ENCODE measurements around the gene RNU2-1. TPM values are rescaled to one million over a fixed set of nuclear protein-coding genes. Genes with fewer than 3 reads are reported as not detected.
A peak's percentile ranks its signal among the peaks of the same experiment; 100 is the strongest.
"Not testable (repeated sequence)": the region's sequence is repeated elsewhere in the genome, so short reads cannot be mapped to it uniquely, and the experiment has no call there.

The RNU2-1 gene
- total and polyA plus RNA-seq, 7 donors, result not detected

DNA sequence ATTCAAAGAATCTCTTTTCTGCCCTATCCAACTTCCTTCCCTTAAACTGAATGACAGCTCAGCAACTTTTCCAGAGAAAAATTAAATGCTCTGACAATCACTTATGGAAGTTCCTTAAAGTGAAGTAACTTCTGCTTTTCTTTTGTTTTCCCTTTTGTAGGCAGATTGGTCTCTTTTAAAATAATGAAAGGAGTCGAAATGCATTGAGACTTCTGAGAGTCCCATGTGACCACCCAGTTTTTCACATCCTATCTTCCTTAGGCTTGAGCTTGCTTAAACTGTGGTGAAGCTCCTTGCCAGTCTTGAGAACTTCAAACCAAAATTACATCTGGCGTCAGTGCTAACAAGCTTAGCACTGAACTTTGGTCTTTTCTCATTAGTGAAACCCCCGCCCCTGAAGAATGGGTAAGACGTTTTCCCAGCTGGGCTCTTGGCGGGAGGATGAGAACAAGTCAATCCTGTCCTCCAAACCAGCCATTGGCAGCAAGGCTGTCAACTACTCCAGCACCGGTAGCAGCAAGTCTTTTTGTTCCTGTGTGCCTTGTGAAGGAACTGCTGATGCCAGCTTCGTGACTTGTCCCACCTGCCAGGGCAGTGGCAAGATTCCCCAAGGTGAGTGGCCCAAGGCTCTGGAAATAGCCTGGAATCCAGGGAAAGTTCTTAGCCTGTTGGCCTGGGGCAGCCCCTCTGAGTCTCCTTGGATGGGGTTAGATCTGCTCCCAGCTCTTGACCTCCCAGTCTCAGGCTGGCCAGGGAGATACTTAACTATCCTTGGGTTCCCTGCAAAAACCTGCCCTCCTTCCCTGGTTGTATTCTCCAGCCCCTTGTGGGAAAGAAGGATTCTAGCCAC, 20.9 kb downstream of the RNU2-1 start:
- Histone ChIP-seq H3K27ac (peak overlapping the region; percentile 80 to 87 (median 84)), H3K36me3 (peaks cover 0 to 53% (median 15%) of the 10 kb centered on the region in 4 donors), H3K9me3 (no peaks in the 10 kb centered on the region), H3K27me3 (no peaks in the 10 kb centered on the region), H3K4me1 (peaks cover 0 to 23% (median 20%) of the 10 kb centered on the region in 4 donors), H3K4me3 (peak overlapping the region in 3 of 4 donors; percentile 67 to 71 (median 69))
- intact Hi-C loops (cut with DNase I), result loop anchor here (5.0 kb wide), 1 partner anchor 191 kb away; the partner anchor contains the start of gene VAT1
- DNase-seq, result no peak
- TF ChIP-seq, protein P1, sequence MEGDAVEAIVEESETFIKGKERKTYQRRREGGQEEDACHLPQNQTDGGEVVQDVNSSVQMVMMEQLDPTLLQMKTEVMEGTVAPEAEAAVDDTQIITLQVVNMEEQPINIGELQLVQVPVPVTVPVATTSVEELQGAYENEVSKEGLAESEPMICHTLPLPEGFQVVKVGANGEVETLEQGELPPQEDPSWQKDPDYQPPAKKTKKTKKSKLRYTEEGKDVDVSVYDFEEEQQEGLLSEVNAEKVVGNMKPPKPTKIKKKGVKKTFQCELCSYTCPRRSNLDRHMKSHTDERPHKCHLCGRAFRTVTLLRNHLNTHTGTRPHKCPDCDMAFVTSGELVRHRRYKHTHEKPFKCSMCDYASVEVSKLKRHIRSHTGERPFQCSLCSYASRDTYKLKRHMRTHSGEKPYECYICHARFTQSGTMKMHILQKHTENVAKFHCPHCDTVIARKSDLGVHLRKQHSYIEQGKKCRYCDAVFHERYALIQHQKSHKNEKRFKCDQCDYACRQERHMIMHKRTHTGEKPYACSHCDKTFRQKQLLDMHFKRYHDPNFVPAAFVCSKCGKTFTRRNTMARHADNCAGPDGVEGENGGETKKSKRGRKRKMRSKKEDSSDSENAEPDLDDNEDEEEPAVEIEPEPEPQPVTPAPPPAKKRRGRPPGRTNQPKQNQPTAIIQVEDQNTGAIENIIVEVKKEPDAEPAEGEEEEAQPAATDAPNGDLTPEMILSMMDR (IDR thresholded peaks at IDR 0.05), result no peak
- TF ChIP-seq EP300 (IDR thresholded peaks at IDR 0.05) (no peak), POLR2A (IDR thresholded peaks at IDR 0.05) (no peak), POLR2AphosphoS5 (IDR thresholded peaks at IDR 0.05) (no peak)
- WGBS, 2 donors, result 17 to 33% methylated on average over 7 of the region's 7 CpGs

DNA sequence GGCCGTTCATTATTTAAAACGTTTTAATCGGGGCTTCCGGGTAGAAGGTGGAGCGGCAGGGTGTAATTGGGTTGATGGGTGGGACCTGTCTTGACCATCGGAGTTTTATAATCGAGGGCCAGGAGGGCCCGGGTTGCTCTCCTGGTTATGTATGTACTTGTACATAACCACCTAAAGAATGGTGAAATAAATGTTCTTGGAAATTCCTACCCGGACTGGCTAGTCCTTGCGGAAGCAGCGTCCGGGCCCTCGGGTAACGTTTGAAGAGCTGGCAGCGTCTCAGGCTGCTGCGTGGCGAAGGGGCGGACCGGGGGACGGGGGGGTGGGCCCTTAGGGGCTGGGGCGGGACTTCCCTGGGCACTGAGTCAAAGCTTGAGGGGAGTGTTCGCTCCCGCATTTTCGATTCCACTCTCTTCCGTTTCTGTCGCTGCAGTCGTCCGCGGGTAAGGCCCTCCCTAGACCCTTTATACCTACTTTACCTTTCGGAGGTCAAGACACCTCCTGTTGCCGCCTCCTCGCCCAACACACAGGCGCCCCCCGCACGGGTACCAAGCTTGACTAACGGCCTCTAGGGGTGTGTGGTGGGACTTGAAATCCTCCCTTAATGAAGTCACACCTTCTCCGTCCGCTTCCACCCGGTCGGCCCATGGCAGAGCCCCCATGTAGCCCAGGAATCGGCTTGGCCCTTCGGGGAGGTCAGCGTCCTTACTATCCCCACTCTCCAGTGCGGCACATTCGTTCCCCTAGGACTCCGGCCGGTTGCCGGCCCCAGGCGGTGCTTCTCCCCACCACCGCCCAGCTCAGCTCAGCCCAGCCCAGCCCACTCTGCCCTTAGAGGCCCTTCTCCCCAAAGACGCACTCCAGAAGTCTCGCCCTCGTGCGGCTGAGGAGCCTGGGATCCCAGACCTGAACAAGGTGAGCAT, 22.0 kb downstream of the RNU2-1 start, which contains the start of gene TMEM106A:
TMEM106A (plus strand) TSS at position 396 of the 923 bp plus-strand sequence. CDS start 1,167 bp downstream, outside the sequence.
- no peak for TF ChIP-seq EP300 (IDR thresholded peaks at IDR 0.05)
- peak in 1 of 2 donors; percentile 8 for TF ChIP-seq POLR2A (IDR thresholded peaks at IDR 0.05)
- TF ChIP-seq, protein P1 (IDR thresholded peaks at IDR 0.05), result peak; percentile 12 to 51 (median 40)
- peak; percentile 48 to 83 (median 78) for TF ChIP-seq POLR2AphosphoS5 (IDR thresholded peaks at IDR 0.05)

DNA sequence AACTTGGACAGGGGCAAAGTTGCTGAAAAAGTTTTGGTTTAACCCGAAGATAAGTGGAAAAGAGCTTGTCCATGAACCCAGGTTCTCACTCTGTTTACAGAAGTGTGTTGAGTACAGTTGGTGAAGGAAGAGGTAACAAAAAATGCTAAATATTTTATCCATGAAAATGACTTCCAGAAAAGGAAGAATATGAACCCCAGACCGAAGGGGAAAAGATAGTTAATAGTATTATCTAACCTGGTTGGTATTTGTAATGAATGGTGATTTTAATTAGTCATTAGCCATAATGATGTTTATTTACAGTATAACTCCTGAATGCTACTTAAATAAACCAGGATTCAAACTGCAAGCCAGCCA, 22.7 kb downstream of the RNU2-1 start:
- Histone ChIP-seq H3K27ac (peak overlapping the region; percentile 80 to 87 (median 84)), H3K4me3 (peak overlapping the region in 3 of 4 donors; percentile 67 to 71 (median 69)), H3K4me1 (peaks cover 0 to 23% (median 20%) of the 10 kb centered on the region in 4 donors), H3K27me3 (no peaks in the 10 kb centered on the region), H3K36me3 (peaks cover 0 to 55% (median 16%) of the 10 kb centered on the region in 4 donors), H3K9me3 (no peaks in the 10 kb centered on the region)
- WGBS, 2 donors, result 10% methylated on average over 2 of the region's 2 CpGs
- TF ChIP-seq POLR2A (IDR thresholded peaks at IDR 0.05) (no peak), POLR2AphosphoS5 (IDR thresholded peaks at IDR 0.05) (no peak)
- TF ChIP-seq, protein P1 (IDR thresholded peaks at IDR 0.05), result no peak
- no peak for DNase-seq
- intact Hi-C loops (cut with DNase I), result loop anchor here (2.0 to 5.0 kb wide), 2 partner anchors 40 to 189 kb away; partner anchors contain the start of genes NBR1 and VAT1

More for the DNA sequence above, 22.0 kb downstream of the RNU2-1 start, which contains the start of gene TMEM106A:
- Histone ChIP-seq H3K36me3 (peaks cover 0 to 55% (median 18%) of the 10 kb centered on the region in 4 donors), H3K9me3 (no peaks in the 10 kb centered on the region), H3K4me3 (peak within 1 kb of the TSS; percentile 51 to 71 (median 68)), H3K27me3 (no peaks in the 10 kb centered on the region), H3K27ac (peak within 1 kb of the TSS; percentile 80 to 87 (median 84)), H3K4me1 (peaks cover 0 to 23% (median 20%) of the 10 kb centered on the region in 4 donors)
- DNase-seq, result peak; percentile 93
- intact Hi-C loops (cut with DNase I), result loop anchor here (2.0 to 5.0 kb wide), 2 partner anchors 41 to 189 kb away; partner anchors contain the start of genes NBR1 and VAT1
- WGBS, 2 donors, result 1% methylated on average over 54 of the region's 54 CpGs

DNA sequence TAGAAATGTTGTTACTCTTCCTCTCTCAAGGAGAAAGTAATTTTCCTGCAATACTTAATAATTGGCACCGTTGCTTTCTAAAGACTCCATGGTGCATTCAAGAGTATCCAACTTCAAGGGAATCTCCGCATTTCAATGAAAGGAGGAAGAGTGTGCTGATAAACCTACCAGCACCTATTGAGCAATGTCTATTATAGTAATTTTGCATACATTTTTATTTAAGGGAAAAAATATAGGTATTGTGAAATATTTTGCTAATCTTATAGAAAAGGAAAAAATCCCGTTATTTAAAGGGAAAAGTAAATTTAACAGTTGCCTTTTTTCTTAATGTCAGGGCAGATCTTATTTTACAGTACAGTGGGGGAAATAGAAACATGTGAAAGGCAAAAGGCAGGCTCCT, 23.2 kb downstream of the RNU2-1 start:
- intact Hi-C loops (cut with DNase I), result loop anchor here (2.0 to 5.0 kb wide), 2 partner anchors 40 to 188 kb away; partner anchors contain the start of genes NBR1 and VAT1
- WGBS, 2 donors, result 59 to 72% methylated on average over 3 of the region's 3 CpGs
- no peak overlapping the region for H3K4me3 ChIP-seq
- H3K36me3 ChIP-seq, result peaks cover 0 to 52% (median 13%) of the 10 kb centered on the region in 4 donors
- H3K27me3 ChIP-seq, result no peaks in the 10 kb centered on the region
- no peaks in the 10 kb centered on the region for H3K9me3 ChIP-seq
- TF ChIP-seq, protein P1 (IDR thresholded peaks at IDR 0.05), result no peak
- no peak for TF ChIP-seq POLR2AphosphoS5 (IDR thresholded peaks at IDR 0.05)
- no peak for DNase-seq
- peak overlapping the region; percentile 80 to 87 (median 84) for H3K27ac ChIP-seq
- peaks cover 0 to 23% (median 20%) of the 10 kb centered on the region in 4 donors for H3K4me1 ChIP-seq

DNA sequence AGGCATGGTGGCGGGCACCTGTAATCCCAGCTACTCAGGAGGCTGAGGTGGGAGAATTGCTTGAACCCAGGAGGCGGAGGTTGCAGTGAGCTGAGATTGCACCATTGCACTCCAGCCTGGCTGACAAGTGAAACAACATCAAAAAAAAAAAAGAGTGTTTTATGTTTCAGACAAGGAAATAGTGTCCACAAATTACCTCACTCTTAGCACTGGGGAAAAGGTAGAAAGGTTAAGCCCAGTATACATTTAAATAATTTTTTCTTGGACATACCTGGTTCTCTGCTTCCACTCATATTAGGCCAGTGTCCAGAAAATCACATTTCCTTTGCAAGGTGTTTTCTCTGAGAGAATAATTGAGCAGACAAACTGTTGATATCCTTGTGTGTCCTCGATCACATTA, 30.8 kb downstream of the RNU2-1 start:
- intact Hi-C loops (cut with DNase I); H3K27ac ChIP-seq; H3K4me1 ChIP-seq; DNase-seq; H3K4me3 ChIP-seq; H3K9me3 ChIP-seq; H3K27me3 ChIP-seq: not testable (repeated sequence)
- H3K36me3 ChIP-seq, result peaks cover 56 to 98% (median 75%) of the 10 kb centered on the region in 4 donors
- whole genome bisulfite sequencing, 2 donors, result 70 to 89% methylated on average over 3 of the region's 3 CpGs

Measured in sigmoid colon (tissue), 7 donors.